SU-DHL-6 (cell line): Measurements from ENCODE around the gene HDDC3.
A peak's percentile ranks its signal among the peaks of the same experiment; 100 is the strongest.

ENCODE experiments used
- H2AFZ ChIP-seq: fragments of 200-600 bp; sonication (generic); 2 replicates; pipeline ENCODE4 v1.6.1; 2014; ENCODE audit warnings: low read depth, mild to moderate bottlenecking, moderate library complexity, mixed read lengths, antibody characterized with exemption, low read length; ENCODE audit not compliant: severe bottlenecking
- H3F3A ChIP-seq: fragments of 200-600 bp; shearing (Covaris generic); 2 replicates; pipeline ENCODE4 v1.6.0; 2016; ENCODE audit warnings: antibody characterized with exemption, mild to moderate bottlenecking; ENCODE audit not compliant: insufficient read depth
- H3K27ac ChIP-seq: fragments of 200-600 bp; sonication (generic); 2 replicates; pipeline ENCODE4 v1.5.1; 2016; ENCODE audit warnings: low read depth, mild to moderate bottlenecking, low read length, moderate library complexity, mixed read lengths
- H3K27me3 ChIP-seq: fragments of 200-600 bp; sonication (generic), shearing (Covaris generic); 2 replicates; pipeline ENCODE4 v1.6.0; 2014; ENCODE audit warnings: mild to moderate bottlenecking, low read length
- H3K36me3 ChIP-seq: fragments of 200-600 bp; sonication (generic); 2 replicates; pipeline ENCODE4 v1.6.1; 2014; ENCODE audit warnings: mild to moderate bottlenecking, low read length, mixed read lengths
- H3K4me2 ChIP-seq: fragments of 300-600, 200-600 bp; shearing (Covaris generic), sonication (generic); 2 replicates; pipeline ENCODE4 v1.6.0; 2014; ENCODE audit warnings: low read length, low read depth, mild to moderate bottlenecking; ENCODE audit not compliant: poor library complexity, severe bottlenecking
- H3K4me3 ChIP-seq: fragments of 200-600 bp; sonication (generic); 2 replicates; pipeline ENCODE4 v1.5.1; 2014; ENCODE audit warnings: antibody characterized with exemption, low read length, mild to moderate bottlenecking, mixed read lengths; ENCODE audit not compliant: insufficient read depth, poor library complexity, severe bottlenecking
- H3K79me2 ChIP-seq: fragments of 200-600 bp; sonication (generic); 2 replicates; pipeline ENCODE4 v1.6.1; 2014; ENCODE audit warnings: mild to moderate bottlenecking, low read length, moderate library complexity; ENCODE audit not compliant: insufficient read depth
- H3K9ac ChIP-seq: fragments of 200-600 bp; sonication (generic); 2 replicates; pipeline ENCODE4 v1.7.0; 2014; ENCODE audit warnings: mild to moderate bottlenecking, low read length
- H3K9me2 ChIP-seq: fragments of 200-600 bp; sonication (generic); replicated peaks from 2 replicates; pipeline ENCODE4 v1.6.1; 2014; ENCODE audit warnings: low read length; ENCODE audit not compliant: insufficient read depth
- H3K9me3 ChIP-seq: fragments of 200-600 bp; sonication (generic); 2 replicates; pipeline ENCODE4 v1.6.1; 2014; ENCODE audit warnings: low read length, mixed read lengths; ENCODE audit not compliant: insufficient read depth
- H4K20me1 ChIP-seq: fragments of 200-600 bp; sonication (generic); 2 replicates; pipeline ENCODE4 v1.6.1; 2014; ENCODE audit warnings: low read depth, mild to moderate bottlenecking, antibody characterized with exemption, low read length, moderate library complexity, mixed read lengths
- CTCF ChIP-seq: fragments of 200-600 bp; sonication (generic); IDR thresholded peaks from one replicate; pipeline ENCODE4 v1.5.1; 2017; ENCODE audit warnings: antibody characterized with exemption, mild to moderate bottlenecking, low read length, moderate library complexity; ENCODE audit not compliant: insufficient read depth, poor library complexity, severe bottlenecking
- EZH2phosphoT487 ChIP-seq: fragments of 200-600 bp; sonication (generic), shearing (Covaris generic); conservative IDR thresholded peaks from 2 replicates; pipeline ENCODE4 v1.6.1; 2018; ENCODE audit warnings: mild to moderate bottlenecking, antibody characterized with exemption, low read length, moderate library complexity, mixed read lengths

Gene HDDC3

GRCh38 chr15:90953947-90954711 is 21.8 kb upstream of the HDDC3 start:
- Histone ChIP-seq H2AFZ (peak overlapping the region; percentile 27), H3F3A (peaks cover 22% of the 10 kb centered on the region), H3K9me3 (no peaks in the 10 kb centered on the region), H4K20me1 (no peaks in the 10 kb centered on the region), H3K4me2 (peak overlapping the region; percentile 89), H3K27me3 (no peaks in the 10 kb centered on the region), H3K27ac (peak overlapping the region; percentile 94), H3K9ac (peak overlapping the region; percentile 87), H3K79me2 (peaks cover 3% of the 10 kb centered on the region; the same call in 1 of the 2 replicates), H3K36me3 (no peaks in the 10 kb centered on the region), H3K9me2 (no peaks in the 10 kb centered on the region), H3K4me3 (peak overlapping the region; percentile 72)
- TF ChIP-seq CTCF, result no peak
- TF ChIP-seq EZH2phosphoT487, result no peak

GRCh38 chr15:90952901-90953677 is 20.7 kb upstream of the HDDC3 start:
- H3K4me3 ChIP-seq, result no peak overlapping the region
- H3K9me2 ChIP-seq, result no peaks in the 10 kb centered on the region
- H3K9ac ChIP-seq, result no peak overlapping the region
- no peak overlapping the region for H3K4me2 ChIP-seq
- H3K9me3 ChIP-seq, result no peaks in the 10 kb centered on the region
- H3K27ac ChIP-seq, result no peak overlapping the region
- TF ChIP-seq EZH2phosphoT487 (no peak), CTCF (no peak)
- no peaks in the 10 kb centered on the region for H4K20me1 ChIP-seq
- H3K36me3 ChIP-seq, result no peaks in the 10 kb centered on the region
- H3K79me2 ChIP-seq, result peaks cover 3% of the 10 kb centered on the region; the same call in 1 of the 2 replicates
- H3K27me3 ChIP-seq, result no peaks in the 10 kb centered on the region
- no peak overlapping the region for H2AFZ ChIP-seq
- H3F3A ChIP-seq, result peaks cover 22% of the 10 kb centered on the region

GRCh38 chr15:90950676-90951075 is 18.3 kb upstream of the HDDC3 start:
- no peaks in the 10 kb centered on the region; the same call in 1 of the 2 replicates for H3K79me2 ChIP-seq
- no peak overlapping the region for H3K4me2 ChIP-seq
- H4K20me1 ChIP-seq, result no peaks in the 10 kb centered on the region
- no peaks in the 10 kb centered on the region for H3K27me3 ChIP-seq
- no peaks in the 10 kb centered on the region for H3K36me3 ChIP-seq
- H3K27ac ChIP-seq, result no peak overlapping the region
- no peak overlapping the region for H3K9ac ChIP-seq
- TF ChIP-seq CTCF (no peak), EZH2phosphoT487 (no peak)
- no peak overlapping the region for H2AFZ ChIP-seq
- H3K9me2 ChIP-seq, result no peaks in the 10 kb centered on the region
- no peaks in the 10 kb centered on the region for H3K9me3 ChIP-seq
- peaks cover 19% of the 10 kb centered on the region for H3F3A ChIP-seq
- H3K4me3 ChIP-seq, result no peak overlapping the region
